Keratinocyte (primary cell): ENCODE measurements around the gene PPIA. TPM values are rescaled to one million over a fixed set of nuclear protein-coding genes. Genes with fewer than 3 reads are reported as not detected.

ENCODE experiments used
- DNase-seq: peaks from one replicate; pipeline ENCODE4 v3.0.0-alpha.2; 2011; ENCODE audit warnings: low read depth, missing footprints, low spot score
- FAIRE-seq: peaks from 2 replicates; lab custom pipeline; 2011; peaks lifted over from hg19 to GRCh38; lab: Jason Lieb, UNC
- H2AFZ ChIP-seq: 2 replicates; pipeline ENCODE4 v1.6.0; 2012; ENCODE audit warnings: low read length, control low read depth, inconsistent platforms; ENCODE audit not compliant: control insufficient read depth
- H3K27ac ChIP-seq: 2 replicates; pipeline ENCODE4 v1.5.1; 2011; ENCODE audit warnings: low read length; ENCODE audit not compliant: control insufficient read depth, insufficient read depth
- H3K27me3 ChIP-seq: 3 replicates; pipeline ENCODE4 v1.6.0; 2011; ENCODE audit warnings: low read length; ENCODE audit not compliant: control insufficient read depth, insufficient read depth; ENCODE audit errors: extremely low read depth
- H3K36me3 ChIP-seq, 2 experiments: 2 replicates in 1 of 2; 3 replicates in 1 of 2; pipeline ENCODE4 v1.5.1; 2011; ENCODE audit warnings: low read length in 2 of 2, mild to moderate bottlenecking in 1 of 2; ENCODE audit not compliant: control insufficient read depth in 2 of 2, insufficient read depth in 2 of 2; ENCODE audit errors: extremely low read depth in 1 of 2
- H3K4me1 ChIP-seq: 3 replicates; pipeline ENCODE4 v1.5.1; 2011; ENCODE audit warnings: low read length; ENCODE audit not compliant: control insufficient read depth, insufficient read depth; ENCODE audit errors: extremely low read depth
- H3K4me2 ChIP-seq: 3 replicates; pipeline ENCODE4 v1.6.0; 2011; ENCODE audit warnings: low read depth, low read length; ENCODE audit not compliant: control insufficient read depth, insufficient read depth; ENCODE audit errors: extremely low read depth
- H3K4me3 ChIP-seq, 3 experiments: fragments of 200-600 bp in 1 of 3; sonication (generic) in 1 of 3; 2 replicates in 2 of 3; 3 replicates in 1 of 3; pipeline ENCODE4 v1.5.1; 2011 to 2016; ENCODE audit warnings: low read length in 3 of 3, mild to moderate bottlenecking in 3 of 3, control low read depth in 2 of 3, inconsistent platforms in 1 of 3, low read depth in 1 of 3, mixed read lengths in 1 of 3, mixed run types in 1 of 3, moderate library complexity in 1 of 3; ENCODE audit not compliant: control insufficient read depth in 2 of 3, insufficient read depth in 2 of 3; ENCODE audit errors: extremely low read depth in 1 of 3
- H3K79me2 ChIP-seq: 2 replicates; pipeline ENCODE4 v1.6.0; 2012; ENCODE audit warnings: low read length; ENCODE audit not compliant: control insufficient read depth, insufficient read depth
- H3K9ac ChIP-seq: 3 replicates; pipeline ENCODE4 v1.6.0; 2011; ENCODE audit warnings: low read length; ENCODE audit not compliant: control insufficient read depth, insufficient read depth; ENCODE audit errors: extremely low read depth
- H3K9me1 ChIP-seq: 3 replicates; pipeline ENCODE4 v1.6.0; 2011; ENCODE audit warnings: low read length; ENCODE audit not compliant: control insufficient read depth, insufficient read depth; ENCODE audit errors: extremely low read depth
- H3K9me3 ChIP-seq: 2 replicates; pipeline ENCODE4 v1.5.1; 2012; ENCODE audit warnings: low read depth, low read length; ENCODE audit not compliant: control insufficient read depth
- H4K20me1 ChIP-seq: 3 replicates; pipeline ENCODE4 v1.6.0; 2011; ENCODE audit warnings: low read length; ENCODE audit not compliant: control insufficient read depth, insufficient read depth; ENCODE audit errors: extremely low read depth
- EZH2 ChIP-seq: IDR thresholded peaks from one replicate; pipeline ENCODE4 v1.6.1; 2012; ENCODE audit warnings: inconsistent platforms, mild to moderate bottlenecking, low read length, moderate library complexity
- dilution Hi-C: fragments of 300-500 bp; cut with MboI; formaldehyde crosslinking; loops from one replicate; pipeline ENCODE4 v1.7.0; 2020; ENCODE audit warnings: low sequenced_read_pairs; ENCODE audit not compliant: extremely low pct_ligation_motif_present
- polyA plus RNA-seq, 5 experiments: library from polyadenylated mRNA; depleted of rRNA in 3 of 5; stranded (reverse) in 3 of 5; stranded (forward) in 1 of 5; unstranded in 1 of 5; fragments of >200 nt; gene quantifications; 1 replicate in 1 of 5; 2 replicates in 3 of 5; 3 replicates in 1 of 5; pipeline versions ENCODE4 v1.2.1 to v1.2.3, GENCODE V29; 2011 to 2012; ENCODE audit warnings: missing spikeins in 2 of 5, low read depth in 1 of 5, low replicate concordance in 1 of 5
- TF ChIP-seq, protein P1 (sequence below), 3 experiments: IDR thresholded peaks in 1 of 3; conservative IDR thresholded peaks in 1 of 3; optimal IDR thresholded peaks in 1 of 3; 2 replicates in 2 of 3; 3 replicates in 1 of 3; pipeline versions ENCODE3 to v1.5.1; 2011; ENCODE audit warnings: low read length in 3 of 3, mild to moderate bottlenecking in 3 of 3, moderate library complexity in 2 of 3, control low read depth in 1 of 3, inconsistent platforms in 1 of 3; ENCODE audit not compliant: insufficient read depth in 2 of 3; ENCODE audit errors: extremely low read depth in 1 of 3

PPIA gene
- polyA plus RNA-seq, 1 donor (not counting 4 experiments of a cell fraction or from before 2014, with no cell fraction given), result 6,965 TPM

DNA sequence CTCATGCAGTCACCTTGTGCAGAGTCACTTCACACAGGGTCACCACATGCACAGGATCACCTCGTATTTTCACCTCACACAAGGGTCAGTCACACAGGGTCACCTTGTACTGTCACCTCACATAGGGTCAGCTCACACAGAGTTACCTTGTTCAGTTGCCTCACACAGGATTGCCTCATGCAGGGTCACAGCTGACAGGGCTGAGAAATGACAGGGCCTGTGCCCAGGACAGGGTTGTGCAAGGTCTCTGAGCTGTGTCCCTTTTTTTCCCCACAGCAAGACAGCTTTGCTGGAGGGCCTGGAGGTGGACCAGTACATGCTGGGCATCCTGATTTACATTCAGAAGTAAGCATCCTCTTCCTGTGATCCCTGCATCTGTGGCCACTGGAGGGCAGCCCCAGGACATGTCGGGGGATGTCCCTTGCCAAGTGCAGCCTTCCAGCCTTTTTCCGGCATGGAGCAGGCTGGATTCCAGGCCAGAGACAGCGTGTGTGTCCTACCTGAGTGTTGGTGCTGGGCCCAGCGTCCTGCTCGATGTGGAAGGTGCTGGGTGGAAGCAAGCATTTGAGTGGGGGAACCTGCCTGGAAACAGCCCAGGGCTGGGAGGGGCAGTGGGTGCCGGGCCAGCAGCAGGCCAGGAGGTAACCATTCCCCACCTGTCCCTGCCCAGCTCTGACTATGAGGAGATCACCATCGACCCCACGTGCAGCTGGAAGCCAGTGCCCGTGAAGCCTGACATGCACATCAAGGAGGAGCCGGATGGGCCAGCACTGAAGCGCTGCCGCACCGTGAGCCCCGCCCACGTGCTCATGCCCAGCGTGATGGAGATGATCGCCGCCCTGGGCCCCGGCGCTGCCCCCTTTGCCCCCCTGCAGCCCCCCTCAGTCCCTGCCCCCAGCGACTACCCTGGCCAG lies 31.6 kb upstream of the PPIA start:
- Histone ChIP-seq H3K9me1 (peaks cover 3% of the 10 kb centered on the region), H3K9ac (no peak overlapping the region), H3K4me3 (no peak overlapping the region), H3K36me3 (peaks cover 22 to 39% of the 10 kb centered on the region in 2 experiments), H3K79me2 (peaks cover 2% of the 10 kb centered on the region), H4K20me1 (no peaks in the 10 kb centered on the region), H3K4me2 (no peak overlapping the region), H2AFZ (no peak overlapping the region), H3K4me1 (peaks cover 25% of the 10 kb centered on the region), H3K27me3 (no peaks in the 10 kb centered on the region), H3K27ac (no peak overlapping the region), H3K9me3 (no peaks in the 10 kb centered on the region)
- FAIRE-seq (no peak), DNase-seq (no peak)
- TF ChIP-seq EZH2, result no peak
- TF ChIP-seq, protein P1, sequence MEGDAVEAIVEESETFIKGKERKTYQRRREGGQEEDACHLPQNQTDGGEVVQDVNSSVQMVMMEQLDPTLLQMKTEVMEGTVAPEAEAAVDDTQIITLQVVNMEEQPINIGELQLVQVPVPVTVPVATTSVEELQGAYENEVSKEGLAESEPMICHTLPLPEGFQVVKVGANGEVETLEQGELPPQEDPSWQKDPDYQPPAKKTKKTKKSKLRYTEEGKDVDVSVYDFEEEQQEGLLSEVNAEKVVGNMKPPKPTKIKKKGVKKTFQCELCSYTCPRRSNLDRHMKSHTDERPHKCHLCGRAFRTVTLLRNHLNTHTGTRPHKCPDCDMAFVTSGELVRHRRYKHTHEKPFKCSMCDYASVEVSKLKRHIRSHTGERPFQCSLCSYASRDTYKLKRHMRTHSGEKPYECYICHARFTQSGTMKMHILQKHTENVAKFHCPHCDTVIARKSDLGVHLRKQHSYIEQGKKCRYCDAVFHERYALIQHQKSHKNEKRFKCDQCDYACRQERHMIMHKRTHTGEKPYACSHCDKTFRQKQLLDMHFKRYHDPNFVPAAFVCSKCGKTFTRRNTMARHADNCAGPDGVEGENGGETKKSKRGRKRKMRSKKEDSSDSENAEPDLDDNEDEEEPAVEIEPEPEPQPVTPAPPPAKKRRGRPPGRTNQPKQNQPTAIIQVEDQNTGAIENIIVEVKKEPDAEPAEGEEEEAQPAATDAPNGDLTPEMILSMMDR (optimal IDR thresholded peaks at IDR 0.05 in 1 of 3, IDR thresholded peaks at IDR 0.05 in 1 of 3, conservative IDR thresholded peaks at IDR 0.05 in 1 of 3; ENCODE audit: extremely low read depth in 1 of 3, insufficient read depth in 2 of 3, low read length in 3 of 3), result no peak
- dilution Hi-C loops, result no loop called here

DNA sequence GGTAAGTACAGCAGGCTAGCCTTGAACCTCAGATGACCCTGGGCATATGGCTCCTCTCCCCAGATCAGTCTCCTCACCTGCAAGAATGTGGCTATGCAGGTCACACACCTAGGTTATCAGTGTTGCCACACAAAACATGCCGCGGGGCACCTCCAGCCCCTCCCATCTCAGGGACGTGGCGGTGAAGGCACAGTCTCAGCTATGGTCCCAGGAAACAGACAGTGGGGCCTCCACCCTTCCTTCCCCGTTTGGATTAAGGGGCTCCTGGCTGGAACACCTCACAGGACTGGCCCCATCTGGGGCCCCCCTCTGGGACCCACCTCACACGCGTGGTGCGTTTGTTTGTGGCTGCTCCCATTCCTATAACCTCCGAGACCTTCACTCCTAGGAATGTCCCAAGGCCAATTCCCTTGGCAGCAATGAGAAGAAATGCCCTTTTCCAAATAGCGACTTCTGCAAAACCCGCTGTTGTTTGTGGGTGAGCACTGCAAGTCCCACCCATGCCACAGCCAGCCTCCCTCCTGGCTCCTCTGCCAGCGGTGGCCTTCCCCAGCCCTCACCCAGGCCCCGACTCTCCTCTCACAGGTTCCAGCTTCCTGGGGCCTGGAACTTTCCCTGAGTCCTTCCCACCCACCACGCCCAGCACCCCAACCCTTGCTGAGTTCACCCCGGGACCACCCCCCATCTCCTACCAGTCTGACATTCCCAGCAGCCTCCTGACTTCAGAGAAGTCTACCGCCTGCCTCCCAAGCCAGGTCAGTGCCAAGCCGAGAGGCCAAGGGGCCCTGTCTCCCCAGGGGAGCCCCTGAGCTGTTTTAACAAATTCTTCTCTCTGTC lies 30.7 kb upstream of the PPIA start:
- no peaks in the 10 kb centered on the region for H3K27me3 ChIP-seq
- no peaks in the 10 kb centered on the region for H3K9me3 ChIP-seq
- DNase-seq (no peak), FAIRE-seq (no peak)
- dilution Hi-C loops, result no loop called here
- no peak overlapping the region for H2AFZ ChIP-seq
- peaks cover 2% of the 10 kb centered on the region for H3K79me2 ChIP-seq
- H3K4me1 ChIP-seq, result peaks cover 28% of the 10 kb centered on the region
- no peak overlapping the region for H3K4me2 ChIP-seq
- H3K27ac ChIP-seq, result no peak overlapping the region
- H4K20me1 ChIP-seq, result no peaks in the 10 kb centered on the region
- peaks cover 3% of the 10 kb centered on the region for H3K9me1 ChIP-seq
- H3K4me3 ChIP-seq, result no peak overlapping the region
- H3K36me3 ChIP-seq, result peaks cover 21 to 39% of the 10 kb centered on the region in 2 experiments
- no peak for TF ChIP-seq EZH2
- TF ChIP-seq, protein P1 (optimal IDR thresholded peaks at IDR 0.05 in 1 of 3, IDR thresholded peaks at IDR 0.05 in 1 of 3, conservative IDR thresholded peaks at IDR 0.05 in 1 of 3; ENCODE audit: extremely low read depth in 1 of 3, insufficient read depth in 2 of 3, low read length in 3 of 3), result no peak
- no peak overlapping the region for H3K9ac ChIP-seq
